Kidney (tissue), 14 donors: Measurements from ENCODE around the gene NCK1. TPM values are rescaled to one million over a fixed set of nuclear protein-coding genes. Genes with fewer than 3 reads are reported as not detected.

Experiments
- DNase-seq, 5 donors: peaks; one replicate each; pipeline ENCODE4 v3.0.0-alpha.2; 2013 to 2020
- FAIRE-seq: peaks from 2 replicates; lab custom pipeline; 2012; peaks lifted over from hg19 to GRCh38; lab: Jason Lieb, UNC
- H3K27ac ChIP-seq, 2 donors: one replicate each; pipeline ENCODE4 v1.7.0; 2013; ENCODE audit warnings: low read depth in 2 of 2, low read length in 2 of 2, inconsistent platforms in 1 of 2
- H3K27me3 ChIP-seq: one replicate; pipeline ENCODE4 v1.7.1; 2013; ENCODE audit warnings: low read length, inconsistent platforms; ENCODE audit not compliant: control insufficient read depth, insufficient read depth
- H3K36me3 ChIP-seq, 3 donors: one replicate each; pipeline versions ENCODE4 v1.7.0 to v1.7.1; 2013; ENCODE audit warnings: low read length in 3 of 3, control low read depth in 1 of 3, inconsistent platforms in 1 of 3; ENCODE audit not compliant: insufficient read depth in 3 of 3, control insufficient read depth in 2 of 3
- H3K4me1 ChIP-seq, 3 donors: one replicate each; pipeline versions ENCODE4 v1.7.0 to v1.7.1; 2013; ENCODE audit warnings: low read length in 3 of 3, inconsistent platforms in 1 of 3, low read depth in 1 of 3; ENCODE audit not compliant: control insufficient read depth in 2 of 3, insufficient read depth in 2 of 3
- H3K4me3 ChIP-seq, 3 donors: one replicate each; pipeline versions ENCODE4 v1.7.0 to v1.8.1; 2013; ENCODE audit warnings: low read length in 3 of 3, control low read depth in 1 of 3, inconsistent platforms in 1 of 3
- H3K9ac ChIP-seq, 3 donors: one replicate each; pipeline versions ENCODE4 v1.7.0 to v1.7.1; 2013; ENCODE audit warnings: low read length in 3 of 3, control low read depth in 1 of 3, inconsistent platforms in 1 of 3
- H3K9me3 ChIP-seq, 3 donors: one replicate each; pipeline versions ENCODE4 v1.7.0 to v1.7.1; 2013; ENCODE audit warnings: low read length in 3 of 3, control low read depth in 1 of 3, inconsistent platforms in 1 of 3; ENCODE audit not compliant: control insufficient read depth in 2 of 3, insufficient read depth in 1 of 3
- CTCF ChIP-seq: IDR thresholded peaks from 3 replicates; pipeline ENCODE4 v1.5.1; 2012; ENCODE audit warnings: mild to moderate bottlenecking, moderate library complexity, borderline replicate concordance; ENCODE audit not compliant: insufficient read depth; ENCODE audit errors: extremely low read depth
- intact Hi-C: fragments of 100-400 bp; cut with DNase I; formaldehyde crosslinking; loops from one replicate; pipeline ENCODE4 v1.11.1; 2022
- polyA plus RNA-seq: library from polyadenylated mRNA; stranded (reverse); fragments of 350-450 nt; fragmentation: Illumina TruSeq; extraction: RNeasy Lipid Tissue Mini Kit (QIAGEN cat#74804); gene quantifications from one replicate; pipeline ENCODE4 v1.2.3, GENCODE V29; 2014; ENCODE audit warnings: low read depth, low replicate concordance; ENCODE audit not compliant: insufficient read depth
- total RNA-seq: library from RNA; stranded (reverse); fragmentation: NEBNext Ultra II Directional; extraction: Animal tissue kit (Norgen Biotek cat#: 25700); gene quantifications from one replicate; pipeline ENCODE4 v1.2.1, GENCODE V29; 2021
- donor health status: control.
- donor health status: control.
- donor health status: control.
- donor health status: control.
- donor health status: control.
- donor health status: DM: yes; HTN: yes; CAD: no.
- donor health status: Normal renal cell carcinoma (clear cell type).

Gene NCK1
- total and polyA plus RNA-seq, 2 donors from 2014 or later, result 12.6 to 46.8 TPM

- Histone ChIP-seq H3K4me1 (no peaks in the 10 kb centered on the region), H3K9ac (no peak overlapping the region), H3K36me3 (no peaks in the 10 kb centered on the region), H3K27ac (no peak overlapping the region), H3K4me3 (no peak overlapping the region), H3K27me3 (no peaks in the 10 kb centered on the region), H3K9me3 (no peaks in the 10 kb centered on the region)
- intact Hi-C loops, result no loop called here
- TF ChIP-seq CTCF, result no peak
- FAIRE-seq (no peak), DNase-seq (no peak)
These were observed 25.4 kb upstream of the NCK1 start for GRCh38 chr3:136836511-136837156.

- no peaks in the 10 kb centered on the region for H3K36me3 ChIP-seq
- H3K9ac ChIP-seq, result no peak overlapping the region
- FAIRE-seq (no peak), DNase-seq (no peak)
- intact Hi-C loops, result no loop called here
- H3K4me3 ChIP-seq, result no peak overlapping the region
- H3K4me1 ChIP-seq, result no peaks in the 10 kb centered on the region
- peak overlapping the region in 1 of 2 donors; percentile 8 for H3K27ac ChIP-seq
- H3K27me3 ChIP-seq, result no peaks in the 10 kb centered on the region
- no peaks in the 10 kb centered on the region for H3K9me3 ChIP-seq
- no peak for TF ChIP-seq CTCF
These were observed 23.1 kb upstream of the NCK1 start for GRCh38 chr3:136838641-136839555.

- TF ChIP-seq CTCF, result no peak
- no peak overlapping the region for H3K9ac ChIP-seq
- FAIRE-seq, result no peak
These were observed 22.5 kb upstream of the NCK1 start for GRCh38 chr3:136839556-136839931.

More at GRCh38 chr3:136839556-136839931, 22.5 kb upstream of the NCK1 start:
- H3K27me3 ChIP-seq, result no peaks in the 10 kb centered on the region
- no peak for DNase-seq
- intact Hi-C loops, result no loop called here
- no peak overlapping the region for H3K4me3 ChIP-seq
- no peaks in the 10 kb centered on the region for H3K9me3 ChIP-seq
- H3K4me1 ChIP-seq, result no peaks in the 10 kb centered on the region
- H3K27ac ChIP-seq, result peak overlapping the region in 1 of 2 donors; percentile 8
- H3K36me3 ChIP-seq, result no peaks in the 10 kb centered on the region
